Upper lobe of left lung (tissue), 6 donors: ENCODE measurements around the gene AMD1. TPM values are rescaled to one million over a fixed set of nuclear protein-coding genes. Genes with fewer than 3 reads are reported as not detected.
"Not testable (repeated sequence)": the region's sequence is repeated elsewhere in the genome, so short reads cannot be mapped to it uniquely, and the experiment has no call there.

Experiments used
- ATAC-seq, 2 donors: fragments of 200-7000 bp; cut with Tn5 transposase; one replicate each; pipeline ENCODE4 v1.9.1; 2022; ENCODE audit warnings: mild to moderate bottlenecking in 2 of 2, moderate library complexity in 2 of 2; ENCODE audit not compliant: low FRiP score in 2 of 2
- DNase-seq, 2 donors: peaks; one replicate each; pipeline ENCODE4 v3.0.0-alpha.2; 2019 to 2020
- H3K27ac ChIP-seq, 4 donors: fragments of 200-600 bp; sonication (generic); one replicate each; pipeline ENCODE4 v1.5.1; 2016 to 2019
- H3K27me3 ChIP-seq, 4 donors: fragments of 200-600 bp; sonication (generic); one replicate each; pipeline ENCODE4 v1.5.1; 2017 to 2019
- H3K36me3 ChIP-seq, 4 donors: fragments of 200-600 bp; sonication (generic); one replicate each; pipeline ENCODE4 v1.5.1; 2016 to 2019
- H3K4me1 ChIP-seq, 4 donors: fragments of 200-600 bp; sonication (generic); one replicate each; pipeline ENCODE4 v1.5.1; 2018 to 2019
- H3K4me3 ChIP-seq, 4 donors: fragments of 200-600 bp; sonication (generic); one replicate each; pipeline ENCODE4 v1.5.1; 2017 to 2019; ENCODE audit warnings: mild to moderate bottlenecking in 2 of 4, moderate library complexity in 1 of 4
- H3K9me3 ChIP-seq, 4 donors: fragments of 200-600 bp; sonication (generic); one replicate each; pipeline ENCODE4 v1.5.1; 2018 to 2019
- EP300 ChIP-seq, 4 donors: sonication (generic); formaldehyde crosslinking; IDR thresholded peaks; one replicate each; pipeline ENCODE4 v1.5.1; 2017; ENCODE audit warnings: antibody characterized with exemption in 4 of 4, control low read depth in 2 of 4
- POLR2A ChIP-seq, 4 donors: fragments of 450-650 bp; IDR thresholded peaks; one replicate each; pipeline ENCODE4 v1.5.1; 2016 to 2017; ENCODE audit warnings: antibody characterized with exemption in 4 of 4, mild to moderate bottlenecking in 2 of 4
- POLR2AphosphoS5 ChIP-seq, 2 donors: sonication (generic); formaldehyde crosslinking; IDR thresholded peaks; one replicate each; pipeline ENCODE4 v1.5.1; 2017; ENCODE audit warnings: antibody characterized with exemption in 2 of 2
- WGBS, 2 donors: methylation state at CpG; one replicate each; pipeline ENCODE4 v1.1.5; 2017 to 2018; 5-methylcytosine and 5-hydroxymethylcytosine counted together
- total RNA-seq, 6 donors: library from RNA; depleted of rRNA in 4 of 6; stranded (reverse); fragments of >200 nt in 4 of 6; gene quantifications; one replicate each; pipeline versions ENCODE4 v1.1.0 to v1.2.1, GENCODE V29; 2016 to 2021
- TF ChIP-seq, protein P1 (sequence below), 6 experiments: fragments of 450-650 bp in 4 of 6; fragments of 200-600 bp in 2 of 6; sonication (generic) in 2 of 6; IDR thresholded peaks; one replicate each; pipeline ENCODE4 v1.5.1; 2016 to 2019; ENCODE audit warnings: antibody characterized with exemption in 6 of 6
- donor health status: DM: no; HTN: no; CAD: no; lungs with moderate emphysema.
- donor health status: DM: no; HTN: yes; CAD: no; lungs with severe emphysema.

Gene AMD1
- total RNA-seq, 6 donors from 2014 or later: 57.2 to 132 (median 67.9) TPM

- Histone ChIP-seq H3K4me1 (no peaks in the 10 kb centered on the region), H3K36me3 (peaks cover 10 to 33% (median 19%) of the 10 kb centered on the region in 4 donors), H3K4me3 (no peak overlapping the region), H3K27ac (no peak overlapping the region), H3K27me3 (no peaks in the 10 kb centered on the region), H3K9me3 (peaks cover 6 to 13% (median 9%) of the 10 kb centered on the region in 4 donors)
- WGBS, 2 donors: 94 to 96% methylated on average over 5 of the region's 5 CpGs
- ATAC-seq (no peak), DNase-seq (no peak)
- TF ChIP-seq, protein P1, sequence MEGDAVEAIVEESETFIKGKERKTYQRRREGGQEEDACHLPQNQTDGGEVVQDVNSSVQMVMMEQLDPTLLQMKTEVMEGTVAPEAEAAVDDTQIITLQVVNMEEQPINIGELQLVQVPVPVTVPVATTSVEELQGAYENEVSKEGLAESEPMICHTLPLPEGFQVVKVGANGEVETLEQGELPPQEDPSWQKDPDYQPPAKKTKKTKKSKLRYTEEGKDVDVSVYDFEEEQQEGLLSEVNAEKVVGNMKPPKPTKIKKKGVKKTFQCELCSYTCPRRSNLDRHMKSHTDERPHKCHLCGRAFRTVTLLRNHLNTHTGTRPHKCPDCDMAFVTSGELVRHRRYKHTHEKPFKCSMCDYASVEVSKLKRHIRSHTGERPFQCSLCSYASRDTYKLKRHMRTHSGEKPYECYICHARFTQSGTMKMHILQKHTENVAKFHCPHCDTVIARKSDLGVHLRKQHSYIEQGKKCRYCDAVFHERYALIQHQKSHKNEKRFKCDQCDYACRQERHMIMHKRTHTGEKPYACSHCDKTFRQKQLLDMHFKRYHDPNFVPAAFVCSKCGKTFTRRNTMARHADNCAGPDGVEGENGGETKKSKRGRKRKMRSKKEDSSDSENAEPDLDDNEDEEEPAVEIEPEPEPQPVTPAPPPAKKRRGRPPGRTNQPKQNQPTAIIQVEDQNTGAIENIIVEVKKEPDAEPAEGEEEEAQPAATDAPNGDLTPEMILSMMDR (IDR thresholded peaks at IDR 0.05): no peak
- TF ChIP-seq POLR2A (IDR thresholded peaks at IDR 0.05) (no peak), POLR2AphosphoS5 (IDR thresholded peaks at IDR 0.05) (no peak), EP300 (IDR thresholded peaks at IDR 0.05) (no peak)
Observed at GRCh38 chr6:110900028-110900598, 25.5 kb downstream of the AMD1 start.

GRCh38 chr6:110901601-110902000, 27.0 kb downstream of the AMD1 start:
- Histone ChIP-seq H3K36me3 (peaks cover 3 to 18% (median 10%) of the 10 kb centered on the region in 4 donors), H3K9me3 (peaks cover 6 to 19% (median 16%) of the 10 kb centered on the region in 4 donors)
- H3K27me3 ChIP-seq, H3K4me3 ChIP-seq, DNase-seq, ATAC-seq, H3K27ac ChIP-seq, H3K4me1 ChIP-seq: not testable (repeated sequence)
- WGBS, 2 donors: 91 to 93% methylated on average over 8 of the region's 8 CpGs

DNA sequence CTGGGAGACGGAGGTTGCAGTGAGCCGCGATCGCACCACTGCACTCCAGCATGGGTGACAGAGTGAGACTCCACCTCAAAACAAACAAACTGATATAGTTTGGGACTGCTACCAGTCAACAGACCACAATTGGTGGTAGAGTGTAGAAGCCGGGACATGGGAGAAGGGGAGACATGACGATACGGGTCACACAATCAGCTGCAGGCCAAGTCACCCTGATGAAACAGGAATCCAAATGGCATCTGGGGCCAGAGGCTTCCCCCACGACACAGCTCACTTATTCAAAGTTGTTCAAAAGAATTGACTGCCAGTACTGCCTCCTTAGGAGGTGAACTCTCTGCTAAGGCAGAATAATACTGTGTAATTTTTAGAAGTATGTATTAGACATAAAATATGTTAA, 27.5 kb downstream of the AMD1 start:
- DNase-seq (no peak), ATAC-seq (no peak)
- no peaks in the 10 kb centered on the region for H3K4me1 ChIP-seq
- no peak overlapping the region for H3K4me3 ChIP-seq
- H3K9me3 ChIP-seq: peaks cover 6 to 19% (median 16%) of the 10 kb centered on the region in 4 donors
- TF ChIP-seq POLR2A (IDR thresholded peaks at IDR 0.05): peak in 1 of 4 donors; percentile 12
- no peak for TF ChIP-seq EP300 (IDR thresholded peaks at IDR 0.05)
- TF ChIP-seq, protein P1 (IDR thresholded peaks at IDR 0.05): no peak
- H3K27ac ChIP-seq: no peak overlapping the region
- H3K36me3 ChIP-seq: peaks cover 0 to 13% (median 5%) of the 10 kb centered on the region in 4 donors
- no peaks in the 10 kb centered on the region for H3K27me3 ChIP-seq
- 94 to 97% methylated on average over 8 of the region's 8 CpGs for WGBS, 2 donors

GRCh38 chr6:110906273-110906672, 31.7 kb downstream of the AMD1 start:
- 91 to 96% methylated on average over 2 of the region's 2 CpGs for WGBS, 2 donors
- H3K4me3 ChIP-seq, H3K27ac ChIP-seq, H3K36me3 ChIP-seq, ATAC-seq, DNase-seq, H3K4me1 ChIP-seq, H3K27me3 ChIP-seq: not testable (repeated sequence)
- H3K9me3 ChIP-seq: peaks cover 6 to 28% (median 21%) of the 10 kb centered on the region in 4 donors

GRCh38 chr6:110930781-110931180, 56.2 kb downstream of the AMD1 start:
- Histone ChIP-seq H3K4me1 (no peaks in the 10 kb centered on the region), H3K27ac (no peak overlapping the region), H3K4me3 (no peak overlapping the region), H3K36me3 (no peaks in the 10 kb centered on the region), H3K9me3 (no peaks in the 10 kb centered on the region), H3K27me3 (no peaks in the 10 kb centered on the region)
- ATAC-seq (no peak), DNase-seq (no peak)
- 82 to 90% methylated on average over 3 of the region's 3 CpGs for WGBS, 2 donors
- no peak for TF ChIP-seq POLR2A (IDR thresholded peaks at IDR 0.05)
- TF ChIP-seq, protein P1 (IDR thresholded peaks at IDR 0.05): no peak
- TF ChIP-seq POLR2AphosphoS5 (IDR thresholded peaks at IDR 0.05): no peak
- no peak for TF ChIP-seq EP300 (IDR thresholded peaks at IDR 0.05)

DNA sequence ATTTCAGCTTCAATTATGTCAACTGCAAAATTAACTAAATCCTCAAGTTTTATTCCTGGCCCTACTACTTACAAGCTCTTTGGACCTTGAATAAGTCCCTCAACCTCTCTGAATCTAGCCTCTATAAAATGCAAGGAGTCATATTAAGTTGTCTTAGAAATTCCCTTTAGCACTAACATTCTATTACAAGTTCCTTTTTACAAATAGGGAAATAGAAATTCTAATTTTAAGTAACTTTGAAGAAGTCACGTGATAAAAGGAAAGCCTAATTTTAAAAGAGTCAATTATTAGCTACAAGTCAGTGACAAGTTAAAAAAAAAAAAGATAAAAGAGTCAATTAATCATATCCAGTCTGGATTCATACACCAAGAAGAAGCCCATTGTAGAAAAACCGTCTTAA, 59.3 kb downstream of the AMD1 start:
- WGBS, 2 donors: 60 to 67% methylated on average over 2 of the region's 2 CpGs
- no peaks in the 10 kb centered on the region for H3K27me3 ChIP-seq
- ATAC-seq: no peak
- no peaks in the 10 kb centered on the region for H3K36me3 ChIP-seq
- no peak overlapping the region for H3K4me3 ChIP-seq
- no peak for TF ChIP-seq POLR2AphosphoS5 (IDR thresholded peaks at IDR 0.05)
- TF ChIP-seq, protein P1 (IDR thresholded peaks at IDR 0.05): no peak
- TF ChIP-seq POLR2A (IDR thresholded peaks at IDR 0.05): no peak
- no peak for TF ChIP-seq EP300 (IDR thresholded peaks at IDR 0.05)
- H3K9me3 ChIP-seq: no peaks in the 10 kb centered on the region
- no peak for DNase-seq
- H3K4me1 ChIP-seq: no peaks in the 10 kb centered on the region
- no peak overlapping the region for H3K27ac ChIP-seq
